ENCODE data around the gene C2CD5. TPM values are rescaled to one million over a fixed set of nuclear protein-coding genes. Genes with fewer than 3 reads are reported as not detected.
"Not testable (repeated sequence)": the region's sequence is repeated elsewhere in the genome, so short reads cannot be mapped to it uniquely, and the experiment has no call there.

The C2CD5 gene
- total RNA-seq, 2 experiments from 2014 or later = 29.5 to 31.6 TPM

DNA sequence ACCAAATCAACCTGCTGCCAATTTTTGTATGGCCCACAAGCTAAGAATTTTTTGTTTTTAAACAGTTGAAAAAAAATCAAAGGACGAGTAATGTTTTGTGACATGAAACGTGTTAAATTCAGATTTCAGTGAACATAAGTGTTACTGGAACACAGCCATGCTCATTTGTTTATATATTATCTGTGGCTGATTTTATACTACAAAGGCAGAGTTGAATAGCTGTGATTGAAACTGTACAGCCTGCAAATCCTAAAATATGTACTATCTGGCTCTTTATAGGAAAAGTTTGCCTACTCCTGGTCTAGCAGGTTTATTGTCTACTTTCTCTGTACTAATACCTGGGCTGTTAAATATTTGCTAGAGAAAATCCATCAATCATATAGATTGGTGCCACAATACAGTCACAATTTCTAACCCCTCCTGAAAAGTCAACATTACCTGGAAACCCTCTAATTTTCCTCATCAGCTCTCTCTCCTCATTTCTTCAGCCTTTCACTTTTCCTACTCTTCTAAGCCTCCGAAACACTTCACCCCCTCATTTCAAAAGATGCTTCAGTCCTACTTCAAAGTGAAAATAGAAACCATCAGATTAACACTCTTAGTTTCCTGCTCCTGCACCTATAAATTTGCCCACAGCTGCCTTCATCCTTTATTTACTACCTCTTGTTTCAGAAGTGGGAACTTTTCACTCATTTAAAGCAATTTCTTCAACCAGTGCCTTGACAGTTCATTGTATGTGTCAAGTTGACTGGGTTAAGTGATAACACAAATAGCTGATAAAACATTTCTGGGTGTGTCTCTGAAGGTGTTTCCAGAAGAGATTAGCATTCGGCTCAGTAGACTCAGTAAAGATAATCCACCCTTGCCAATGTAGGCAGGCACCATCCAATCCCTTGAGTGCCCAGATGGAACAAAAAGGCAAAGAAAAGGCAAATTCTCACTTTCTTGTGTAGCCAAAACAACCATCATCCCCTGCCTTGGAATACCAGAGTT is 18.0 kb upstream of the C2CD5 start:
- Mint-ChIP-seq H3K36me3 (ENCODE audit: low read depth) (no peaks in the 10 kb centered on the region), H3K9me3 (ENCODE audit: low read depth) (no peaks in the 10 kb centered on the region), H3K27me3 (peaks cover 5% of the 10 kb centered on the region), H3K4me1 (peaks cover 5% of the 10 kb centered on the region), H3K27ac (no peak overlapping the region), H3K4me3 (no peak overlapping the region)
- POLR2A ChIA-PET = no interaction called here
- peak; percentile 39 for ATAC-seq
- DNase-seq = no peak
- CTCF ChIA-PET = interaction anchor here (0.5 to 1.0 kb wide), 2 partner anchors 72 to 112 kb away, joined by 3 read pairs; no protein-coding TSS in a partner anchor
- intact Hi-C loops (cut with DNase I, micrococcal nuclease) = no loop called here

DNA sequence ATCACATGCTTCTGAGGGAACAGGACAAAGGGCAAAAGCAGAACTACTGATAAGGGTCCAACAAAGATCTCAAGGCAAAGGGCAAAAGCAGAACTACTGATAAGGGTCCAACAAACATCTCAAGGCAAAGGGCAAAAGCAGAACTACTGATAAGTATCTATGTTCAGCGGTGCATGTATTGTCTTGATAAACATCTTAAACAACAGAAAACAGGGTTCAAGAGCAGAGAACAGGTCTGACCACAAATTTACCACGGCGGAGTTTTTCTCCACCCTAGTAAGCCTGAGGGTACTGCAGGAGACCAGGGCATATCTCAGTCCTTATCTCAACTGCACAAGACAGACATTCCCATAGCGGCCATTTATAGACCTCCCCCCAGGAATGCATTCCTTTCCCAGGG is 10.4 kb upstream of the C2CD5 start:
- H3K4me1 Mint-ChIP-seq; H3K36me3 Mint-ChIP-seq (ENCODE audit: low read depth); ATAC-seq; H3K27me3 Mint-ChIP-seq; intact Hi-C loops (cut with DNase I, micrococcal nuclease); CTCF ChIA-PET; H3K9me3 Mint-ChIP-seq (ENCODE audit: low read depth); H3K27ac Mint-ChIP-seq; H3K4me3 Mint-ChIP-seq; DNase-seq: not testable (repeated sequence)
- POLR2A ChIA-PET = interaction anchor here (0.7 kb wide), 1 partner anchor 19 kb away, joined by 3 read pairs; no protein-coding TSS in a partner anchor

GRCh38 chr12:22551624-22552023 is 7.3 kb upstream of the C2CD5 start:
- no peak for ATAC-seq
- intact Hi-C loops (cut with DNase I, micrococcal nuclease) = no loop called here
- no peak for DNase-seq
- Mint-ChIP-seq H3K27ac (no peak overlapping the region), H3K36me3 (ENCODE audit: low read depth) (no peaks in the 10 kb centered on the region), H3K27me3 (peaks cover 7% of the 10 kb centered on the region), H3K9me3 (ENCODE audit: low read depth) (peaks cover 9% of the 10 kb centered on the region), H3K4me3 (no peak overlapping the region), H3K4me1 (no peaks in the 10 kb centered on the region)
- CTCF ChIA-PET = no interaction called here
- POLR2A ChIA-PET = no interaction called here

DNA sequence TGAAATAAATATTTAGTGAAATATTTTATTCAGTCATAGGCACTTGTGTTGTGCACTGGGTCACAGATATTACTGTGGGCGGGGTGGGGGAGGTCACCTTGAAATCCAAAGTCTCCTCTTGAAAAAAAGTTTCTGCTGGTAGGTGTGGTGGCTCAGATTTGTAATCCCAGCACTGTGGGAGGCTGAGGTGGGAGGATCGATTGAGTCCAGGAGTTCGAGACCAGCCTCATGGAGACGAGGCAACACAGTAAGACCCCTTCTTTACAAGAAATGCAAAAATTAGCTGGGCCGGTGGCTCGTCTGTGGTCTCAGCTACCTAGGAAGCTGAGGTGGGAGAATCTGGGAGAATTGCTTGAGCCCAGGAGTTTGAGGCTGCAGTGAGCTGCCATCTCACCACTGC is 913 bp upstream of the C2CD5 start:
- peaks cover 12% of the 10 kb centered on the region for H3K36me3 Mint-ChIP-seq (ENCODE audit: low read depth)
- ChIA-PET POLR2A (no interaction called here), CTCF (interaction anchor here (1.0 to 1.9 kb wide), 4 partner anchors 14 to 126 kb away, joined by 3 to 9 read pairs (median 6); no protein-coding TSS in a partner anchor)
- intact Hi-C loops (cut with DNase I, micrococcal nuclease) = loop anchor here (2.0 to 10.0 kb wide), 2 partner anchors 210 to 1044 kb away; partner anchors contain the start of genes GOLT1B (in 1 of the 2), RECQL (in 1 of the 2) and ST8SIA1 (in 1 of the 2)
- peaks cover 31% of the 10 kb centered on the region for H3K4me1 Mint-ChIP-seq
- peak overlapping the region; percentile 96 for H3K4me3 Mint-ChIP-seq
- H3K9me3 Mint-ChIP-seq (ENCODE audit: low read depth) = no peaks in the 10 kb centered on the region
- peaks cover 4% of the 10 kb centered on the region for H3K27me3 Mint-ChIP-seq
- DNase-seq = no peak
- no peak for ATAC-seq
- peak overlapping the region; percentile 94 for H3K27ac Mint-ChIP-seq

DNA sequence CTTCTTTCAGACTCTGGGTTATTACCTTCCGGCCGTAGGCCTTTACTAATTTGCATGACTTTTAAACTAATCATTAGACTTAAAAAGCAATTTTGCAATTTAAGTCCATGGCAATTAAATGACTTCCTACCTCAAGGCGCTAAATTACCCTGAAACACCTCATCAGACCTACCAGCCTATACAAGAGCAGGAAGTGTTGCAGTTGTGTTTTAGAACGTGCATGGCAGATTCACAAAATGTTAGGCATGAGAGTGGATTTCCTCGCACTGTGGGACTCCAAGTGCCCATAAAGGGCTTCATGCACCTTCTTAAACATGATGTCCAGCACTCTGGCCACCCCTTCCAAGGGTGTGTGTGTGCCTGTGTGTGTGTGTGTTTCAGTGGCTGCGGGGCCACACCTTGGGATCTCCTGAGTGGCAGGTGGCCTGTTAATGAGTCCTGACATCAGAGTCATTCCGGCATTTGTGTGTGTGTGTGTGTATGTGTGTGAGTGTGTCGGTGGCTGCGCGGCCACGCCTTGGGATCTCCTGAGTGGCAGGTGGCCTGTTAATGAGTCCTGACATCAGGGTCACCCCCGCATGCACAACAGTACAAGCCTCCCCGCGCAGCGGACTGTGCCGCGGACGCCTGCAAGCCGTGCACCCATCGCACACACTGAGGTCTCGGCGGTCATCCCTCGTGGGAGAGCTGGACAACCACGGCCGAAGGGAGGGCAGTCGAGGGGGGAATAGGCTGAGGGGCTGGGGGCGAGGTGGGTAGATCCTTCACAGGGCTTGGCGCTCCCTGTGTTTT is 900 bp downstream of the C2CD5 start:
- ATAC-seq (peak; percentile 54), DNase-seq (peak; percentile 77)
- H3K27ac Mint-ChIP-seq = peak overlapping the region; percentile 94
- intact Hi-C loops (cut with DNase I, micrococcal nuclease) = loop anchor here (1.0 to 10.0 kb wide), 8 partner anchors 82 to 1043 kb away; partner anchors contain the start of genes ETNK1 (in 2 of the 2), GOLT1B (in 2 of the 2), RECQL (in 2 of the 2) and CMAS (in 1 of the 2)
- H3K9me3 Mint-ChIP-seq (ENCODE audit: low read depth) = no peaks in the 10 kb centered on the region
- H3K4me1 Mint-ChIP-seq = peaks cover 45% of the 10 kb centered on the region
- ChIA-PET CTCF (interaction anchor here (1.9 kb wide), 1 partner anchor 14 kb away, joined by 7 read pairs; no protein-coding TSS in a partner anchor), POLR2A (no interaction called here)
- H3K4me3 Mint-ChIP-seq = peak overlapping the region; percentile 96
- H3K27me3 Mint-ChIP-seq = peaks cover 4% of the 10 kb centered on the region
- H3K36me3 Mint-ChIP-seq (ENCODE audit: low read depth) = peaks cover 26% of the 10 kb centered on the region

- intact Hi-C loops (cut with DNase I, micrococcal nuclease) = loop anchor here (5.0 to 10.0 kb wide), 3 partner anchors 204 to 1039 kb away; partner anchors contain the start of genes GOLT1B (in 1 of the 2), RECQL (in 1 of the 2) and ST8SIA1 (in 1 of the 2)
- Mint-ChIP-seq H3K4me1 (peaks cover 55% of the 10 kb centered on the region), H3K4me3 (no peak overlapping the region), H3K27ac (no peak overlapping the region), H3K36me3 (ENCODE audit: low read depth) (peaks cover 26% of the 10 kb centered on the region), H3K9me3 (ENCODE audit: low read depth) (no peaks in the 10 kb centered on the region), H3K27me3 (no peaks in the 10 kb centered on the region)
- ChIA-PET CTCF (no interaction called here), POLR2A (no interaction called here)
- DNase-seq = peak; percentile 14
- ATAC-seq = no peak
These were observed 2.7 kb downstream of the C2CD5 start for GRCh38 chr12:22541496-22542155.

GRCh38 chr12:22539055-22539454 is 5.3 kb downstream of the C2CD5 start:
- DNase-seq (no peak), ATAC-seq (no peak)
- CTCF ChIA-PET = no interaction called here
- POLR2A ChIA-PET = no interaction called here
- intact Hi-C loops (cut with DNase I, micrococcal nuclease) = no loop called here
- Mint-ChIP-seq H3K9me3 (ENCODE audit: low read depth) (no peaks in the 10 kb centered on the region), H3K36me3 (ENCODE audit: low read depth) (peaks cover 31% of the 10 kb centered on the region), H3K4me1 (peaks cover 64% of the 10 kb centered on the region), H3K27ac (no peak overlapping the region), H3K27me3 (no peaks in the 10 kb centered on the region), H3K4me3 (no peak overlapping the region)

GRCh38 chr12:22538311-22538710 is 6.0 kb downstream of the C2CD5 start:
- H3K36me3 Mint-ChIP-seq (ENCODE audit: low read depth) = peaks cover 33% of the 10 kb centered on the region
- POLR2A ChIA-PET = no interaction called here
- H3K4me1 Mint-ChIP-seq = peaks cover 65% of the 10 kb centered on the region
- no peaks in the 10 kb centered on the region for H3K27me3 Mint-ChIP-seq
- DNase-seq (no peak), ATAC-seq (no peak)
- CTCF ChIA-PET = interaction anchor here (1.0 kb wide), 1 partner anchor 9 kb away, joined by 5 read pairs; no protein-coding TSS in a partner anchor
- H3K4me3 Mint-ChIP-seq = no peak overlapping the region
- intact Hi-C loops (cut with DNase I, micrococcal nuclease) = no loop called here
- H3K27ac Mint-ChIP-seq = no peak overlapping the region
- no peaks in the 10 kb centered on the region for H3K9me3 Mint-ChIP-seq (ENCODE audit: low read depth)

- ATAC-seq (no peak), DNase-seq (no peak)
- Mint-ChIP-seq H3K9me3 (ENCODE audit: low read depth) (no peaks in the 10 kb centered on the region), H3K4me1 (peaks cover 55% of the 10 kb centered on the region), H3K36me3 (ENCODE audit: low read depth) (peaks cover 42% of the 10 kb centered on the region), H3K27me3 (no peaks in the 10 kb centered on the region), H3K27ac (no peak overlapping the region), H3K4me3 (no peak overlapping the region)
- intact Hi-C loops (cut with DNase I, micrococcal nuclease) = no loop called here
- ChIA-PET POLR2A (no interaction called here), CTCF (no interaction called here)
These were observed 7.3 kb downstream of the C2CD5 start for GRCh38 chr12:22536971-22537544.

DNA sequence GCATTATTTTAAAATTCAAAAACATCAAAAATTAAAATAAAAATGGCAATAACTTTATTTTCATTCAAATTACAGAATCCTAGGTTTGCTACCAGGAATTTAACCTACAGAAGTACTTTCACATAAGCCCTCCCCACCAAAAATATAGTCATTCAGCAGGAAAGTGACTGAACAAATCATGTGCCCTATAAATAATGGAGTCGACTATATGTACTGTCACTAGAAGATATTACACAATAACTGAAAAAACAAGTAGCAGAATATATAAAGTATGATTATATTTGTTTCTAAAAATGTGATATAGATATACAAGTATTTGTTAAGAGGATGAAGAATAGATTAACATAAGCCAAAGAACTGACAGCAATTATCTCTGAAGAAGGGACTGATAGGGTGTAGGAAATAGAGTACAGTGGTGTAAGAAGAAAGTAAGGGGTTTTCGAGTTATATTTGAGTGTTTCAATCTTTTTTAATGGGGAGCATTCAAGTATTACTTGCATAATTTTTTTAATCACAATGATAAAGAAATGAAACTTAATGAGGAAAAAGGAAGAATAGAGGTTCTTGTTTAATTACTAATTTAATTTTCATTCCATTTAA is 7.9 kb downstream of the C2CD5 start:
- POLR2A ChIA-PET = no interaction called here
- no peaks in the 10 kb centered on the region for H3K27me3 Mint-ChIP-seq
- H3K36me3 Mint-ChIP-seq (ENCODE audit: low read depth) = peaks cover 48% of the 10 kb centered on the region

More for the DNA sequence above, 7.9 kb downstream of the C2CD5 start:
- intact Hi-C loops (cut with DNase I, micrococcal nuclease) = no loop called here
- H3K27ac Mint-ChIP-seq = no peak overlapping the region
- no peak for DNase-seq
- ATAC-seq = no peak
- H3K9me3 Mint-ChIP-seq (ENCODE audit: low read depth) = no peaks in the 10 kb centered on the region
- H3K4me3 Mint-ChIP-seq = no peak overlapping the region
- CTCF ChIA-PET = no interaction called here
- H3K4me1 Mint-ChIP-seq = peaks cover 49% of the 10 kb centered on the region

Data from activated CD4-positive, alpha-beta T cell treated with anti-CD3 and anti-CD28 coated beads for 36 hours (primary cell).